Parathyroid adenoma (tissue), 2 donors: Measurements from ENCODE around the gene AZI2.

Source experiments
- H2AFZ ChIP-seq: fragments of 300-600 bp; sonication (generic); one replicate; pipeline ENCODE4 v1.7.0; 2017; ENCODE audit warnings: antibody characterized with exemption, mild to moderate bottlenecking
- H3K27ac ChIP-seq: fragments of 300-600 bp; sonication (generic); one replicate; pipeline ENCODE4 v1.7.0; 2017
- H3K27me3 ChIP-seq: fragments of 300-600 bp; sonication (generic); one replicate; pipeline ENCODE4 v1.7.0; 2017; ENCODE audit warnings: low read length; ENCODE audit not compliant: control insufficient read depth, insufficient read depth
- H3K36me3 ChIP-seq: fragments of 300-600 bp; sonication (generic); one replicate; pipeline ENCODE4 v1.7.0; 2017; ENCODE audit warnings: low read length; ENCODE audit not compliant: control insufficient read depth, insufficient read depth
- H3K4me1 ChIP-seq: fragments of 300-600 bp; sonication (generic); one replicate; pipeline ENCODE4 v1.7.0; 2017; ENCODE audit warnings: control low read depth
- H3K4me2 ChIP-seq: fragments of 300-600 bp; sonication (generic); one replicate; pipeline ENCODE4 v1.7.0; 2017; ENCODE audit warnings: low read length
- H3K4me3 ChIP-seq: fragments of 300-600 bp; sonication (generic); one replicate; pipeline ENCODE4 v1.7.0; 2017; ENCODE audit warnings: low read depth, low read length
- H3K79me2 ChIP-seq: fragments of 300-600 bp; sonication (generic); one replicate; pipeline ENCODE4 v1.7.0; 2017; ENCODE audit warnings: control low read depth
- H3K9ac ChIP-seq: fragments of 300-600 bp; sonication (generic); one replicate; pipeline ENCODE4 v1.7.0; 2017; ENCODE audit warnings: mild to moderate bottlenecking
- H3K9me3 ChIP-seq: fragments of 300-600 bp; sonication (generic); one replicate; pipeline ENCODE4 v1.7.0; 2017; ENCODE audit warnings: low read length; ENCODE audit not compliant: control insufficient read depth
- CTCF ChIP-seq: fragments of 300-600 bp; sonication (generic); IDR thresholded peaks from one replicate; pipeline ENCODE4 v1.7.0; 2017; ENCODE audit warnings: antibody characterized with exemption, mild to moderate bottlenecking
- donor health status: primary hyperparathyroidism.

AZI2 gene

GRCh38 chr3:28343144-28343543 lies 5.5 kb downstream of the AZI2 start:
- Histone ChIP-seq H3K36me3 (no peaks in the 10 kb centered on the region), H3K9me3 (no peaks in the 10 kb centered on the region), H3K4me2 (no peak overlapping the region), H3K27ac (no peak overlapping the region), H3K27me3 (no peaks in the 10 kb centered on the region), H3K79me2 (peaks cover 9% of the 10 kb centered on the region), H3K4me3 (no peak overlapping the region), H2AFZ (no peak overlapping the region), H3K9ac (no peak overlapping the region), H3K4me1 (peaks cover 4% of the 10 kb centered on the region)
- no peak for TF ChIP-seq CTCF

- no peaks in the 10 kb centered on the region for H3K79me2 ChIP-seq
These were observed 11.4 kb downstream of the AZI2 start for GRCh38 chr3:28337230-28337629.

GRCh38 chr3:28335246-28335645 lies 13.4 kb downstream of the AZI2 start:
- Histone ChIP-seq H3K27ac (no peak overlapping the region), H2AFZ (no peak overlapping the region), H3K9ac (no peak overlapping the region), H3K79me2 (no peaks in the 10 kb centered on the region), H3K36me3 (no peaks in the 10 kb centered on the region), H3K9me3 (no peaks in the 10 kb centered on the region), H3K4me3 (no peak overlapping the region), H3K4me2 (no peak overlapping the region), H3K27me3 (no peaks in the 10 kb centered on the region), H3K4me1 (no peaks in the 10 kb centered on the region)
- TF ChIP-seq CTCF = no peak

More at GRCh38 chr3:28337230-28337629, 11.4 kb downstream of the AZI2 start:
- Histone ChIP-seq H3K27me3 (no peaks in the 10 kb centered on the region), H3K9ac (no peak overlapping the region), H3K4me3 (no peak overlapping the region), H2AFZ (no peak overlapping the region), H3K4me1 (no peaks in the 10 kb centered on the region), H3K9me3 (no peaks in the 10 kb centered on the region), H3K27ac (no peak overlapping the region), H3K4me2 (no peak overlapping the region), H3K36me3 (no peaks in the 10 kb centered on the region)
- TF ChIP-seq CTCF = no peak

- Histone ChIP-seq H3K9me3 (no peaks in the 10 kb centered on the region), H3K27ac (no peak overlapping the region), H3K4me1 (no peaks in the 10 kb centered on the region), H3K27me3 (no peaks in the 10 kb centered on the region), H3K79me2 (no peaks in the 10 kb centered on the region), H2AFZ (no peak overlapping the region), H3K4me2 (no peak overlapping the region), H3K9ac (no peak overlapping the region), H3K4me3 (no peak overlapping the region), H3K36me3 (no peaks in the 10 kb centered on the region)
- TF ChIP-seq CTCF = no peak
These were observed 14.1 kb downstream of the AZI2 start for GRCh38 chr3:28334552-28334951.
